ENCODE data around the gene PLAC8L1. TPM values are rescaled to one million over a fixed set of nuclear protein-coding genes. Genes with fewer than 3 reads are reported as not detected.
"Not testable (repeated sequence)": the region's sequence is repeated elsewhere in the genome, so short reads cannot be mapped to it uniquely, and the experiment has no call there.

PLAC8L1 gene, protein sequence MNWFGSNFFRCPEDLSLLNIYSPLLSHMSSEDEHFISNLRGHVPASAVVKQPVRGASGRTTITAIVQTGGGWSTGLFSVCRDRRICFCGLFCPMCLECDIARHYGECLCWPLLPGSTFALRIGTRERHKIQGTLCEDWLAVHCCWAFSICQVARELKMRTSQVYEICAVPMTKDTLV
- total RNA-seq (0.18 TPM), polyA plus RNA-seq (ENCODE audit: insufficient read depth in 1 of 8, insufficient read length in 8 of 8, low replicate concordance in 1 of 8) (1 to 10 TPM in 3 of 8 donors, under 1 TPM in 5; 0.41 to 1.3 (median 0.52) TPM)
- long read RNA-seq, donor 1 = 0 reads
- long read RNA-seq, donor 2 = 0 reads
- long read RNA-seq, donor 3 = 0 reads
- long read RNA-seq, donor 4 = 0 reads
- long read RNA-seq, donor 5 = 0 reads
- long read RNA-seq, donor 6 = 0 reads
- long read RNA-seq, donor 7 = 0 reads
- long read RNA-seq, donor 8 = 0 reads
- long read RNA-seq, donor 9 = 0 reads
- long read RNA-seq, donor 10 = 0 reads
- long read RNA-seq, donor 11 = 0 reads

GRCh38 chr5:146105477-146105876, at the start of gene PLAC8L1:
TSS of gene PLAC8L1 (minus strand) at chr5:146105577. CDS start at chr5:146104311, 1,266 bp downstream.
- no peak within 1 kb of the TSS for H3K27ac ChIP-seq (ENCODE audit: low read length)
- no CpG with 5 or more reads among the region's 2 CpGs for WGBS (ENCODE audit: insufficient coverage)

DNA sequence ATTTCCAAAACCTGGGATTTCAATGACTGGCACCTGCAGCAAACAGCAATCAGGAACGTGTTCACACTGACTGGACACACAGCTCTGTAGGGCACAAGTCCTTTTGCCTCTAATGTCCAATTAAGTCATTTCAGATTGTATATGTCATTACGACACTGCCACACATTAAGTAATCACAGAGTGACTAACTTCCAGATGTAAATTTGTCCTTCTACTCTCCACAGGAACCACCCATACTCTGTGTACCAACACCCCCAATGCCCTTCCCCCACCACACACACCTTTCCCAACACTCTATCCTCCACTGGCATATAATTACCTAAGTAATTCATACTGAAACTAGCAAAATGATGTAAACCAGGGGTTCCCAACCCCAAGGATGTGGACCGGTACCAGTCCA, 46.6 kb upstream of the PLAC8L1 start:
- peaks cover 39% of the 10 kb centered on the region for H3K36me3 ChIP-seq (ENCODE audit: control insufficient read depth, insufficient read depth, low read length)
- H3K27me3 ChIP-seq (ENCODE audit: control insufficient read depth, insufficient read depth, low read length) = no peaks in the 10 kb centered on the region
- DNase-seq = no peak
- no peak overlapping the region for H3K4me3 ChIP-seq (ENCODE audit: low read length)
- WGBS (ENCODE audit: insufficient coverage) = 67% methylated on average over 3 of the region's 3 CpGs
- no peaks in the 10 kb centered on the region for H3K4me1 ChIP-seq (ENCODE audit: control insufficient read depth, insufficient read depth, low read length)
- no peak overlapping the region for H3K27ac ChIP-seq (ENCODE audit: low read length)
- no peaks in the 10 kb centered on the region for H3K9me3 ChIP-seq (replicated peaks; ENCODE audit: control insufficient read depth, low read depth, low read length)

More at GRCh38 chr5:146105477-146105876, at the start of gene PLAC8L1:
- H3K4me3 ChIP-seq (ENCODE audit: low read length) = no peak within 1 kb of the TSS
- no peaks in the 10 kb centered on the region for H3K9me3 ChIP-seq (replicated peaks; ENCODE audit: control insufficient read depth, low read depth, low read length)
- no peaks in the 10 kb centered on the region for H3K4me1 ChIP-seq (ENCODE audit: control insufficient read depth, insufficient read depth, low read length)
- H3K36me3 ChIP-seq (ENCODE audit: control insufficient read depth, insufficient read depth, low read length) = peaks cover 3% of the 10 kb centered on the region
- no peaks in the 10 kb centered on the region for H3K27me3 ChIP-seq (ENCODE audit: control insufficient read depth, insufficient read depth, low read length)
- DNase-seq = no peak

DNA sequence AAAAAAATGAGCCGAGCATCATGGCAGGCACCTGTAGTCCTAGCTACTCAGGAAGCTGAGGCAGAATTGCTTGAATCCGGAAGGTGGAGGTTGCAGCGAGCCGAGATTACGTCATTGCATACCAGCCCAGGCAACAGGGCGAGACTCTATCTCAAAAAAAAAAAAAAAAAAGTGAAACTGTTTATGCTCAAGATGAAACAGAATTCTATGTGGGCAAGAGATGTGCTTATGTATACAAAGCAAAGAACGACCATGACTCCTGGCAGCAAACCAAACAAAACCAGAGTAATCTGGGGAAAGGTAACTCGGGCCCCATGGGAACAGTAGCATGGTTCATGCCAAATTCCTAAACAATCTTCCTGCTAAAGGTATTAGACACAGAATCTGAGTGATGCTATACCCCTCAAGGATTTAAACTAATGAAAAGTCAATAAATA, 32.6 kb upstream of the PLAC8L1 start:
- Histone ChIP-seq H3K36me3 (ENCODE audit: control insufficient read depth, insufficient read depth, low read length) (peaks cover 39% of the 10 kb centered on the region), H3K4me1 (ENCODE audit: control insufficient read depth, insufficient read depth, low read length) (no peaks in the 10 kb centered on the region), H3K9me3 (replicated peaks; ENCODE audit: control insufficient read depth, low read depth, low read length) (no peaks in the 10 kb centered on the region), H3K4me3 (ENCODE audit: low read length) (no peak overlapping the region), H3K27ac (ENCODE audit: low read length) (no peak overlapping the region), H3K27me3 (ENCODE audit: control insufficient read depth, insufficient read depth, low read length) (no peaks in the 10 kb centered on the region)
- DNase-seq = no peak
- WGBS (ENCODE audit: insufficient coverage) = 95% methylated on average over 4 of the region's 8 CpGs

GRCh38 chr5:146130440-146131045, 25.2 kb upstream of the PLAC8L1 start:
- Histone ChIP-seq H3K27me3 (ENCODE audit: control insufficient read depth, insufficient read depth, low read length) (no peaks in the 10 kb centered on the region), H3K9me3 (replicated peaks; ENCODE audit: control insufficient read depth, low read depth, low read length) (no peaks in the 10 kb centered on the region), H3K36me3 (ENCODE audit: control insufficient read depth, insufficient read depth, low read length) (peaks cover 26% of the 10 kb centered on the region), H3K4me1 (ENCODE audit: control insufficient read depth, insufficient read depth, low read length) (no peaks in the 10 kb centered on the region), H3K4me3 (ENCODE audit: low read length) (no peak overlapping the region), H3K27ac (ENCODE audit: low read length) (no peak overlapping the region)
- DNase-seq = peak; percentile 52
- no CpG with 5 or more reads among the region's 3 CpGs for WGBS (ENCODE audit: insufficient coverage)

DNA sequence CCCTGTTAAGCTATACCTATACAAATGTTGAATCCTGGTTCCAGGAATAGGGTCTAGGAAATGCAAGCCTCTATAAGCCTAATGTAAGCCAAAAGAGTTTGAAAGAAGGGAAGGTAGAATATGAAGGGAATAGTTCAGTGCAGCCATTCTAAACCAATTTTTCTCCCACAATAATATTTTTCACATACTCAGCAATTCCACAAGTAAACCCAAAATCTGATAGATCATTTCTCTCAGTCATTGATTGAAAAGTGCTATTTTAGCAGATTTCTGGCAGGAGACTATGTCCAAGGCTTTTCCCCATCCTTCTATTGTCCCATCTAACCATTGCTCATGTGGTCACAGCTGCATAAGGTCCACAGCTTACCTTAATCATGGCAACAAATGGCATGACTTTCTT, 20.7 kb upstream of the PLAC8L1 start:
- no peak for DNase-seq
- Histone ChIP-seq H3K27me3 (ENCODE audit: control insufficient read depth, insufficient read depth, low read length) (no peaks in the 10 kb centered on the region), H3K36me3 (ENCODE audit: control insufficient read depth, insufficient read depth, low read length) (peaks cover 27% of the 10 kb centered on the region), H3K4me3 (ENCODE audit: low read length) (no peak overlapping the region), H3K4me1 (ENCODE audit: control insufficient read depth, insufficient read depth, low read length) (no peaks in the 10 kb centered on the region), H3K9me3 (replicated peaks; ENCODE audit: control insufficient read depth, low read depth, low read length) (no peaks in the 10 kb centered on the region), H3K27ac (ENCODE audit: low read length) (no peak overlapping the region)

DNA sequence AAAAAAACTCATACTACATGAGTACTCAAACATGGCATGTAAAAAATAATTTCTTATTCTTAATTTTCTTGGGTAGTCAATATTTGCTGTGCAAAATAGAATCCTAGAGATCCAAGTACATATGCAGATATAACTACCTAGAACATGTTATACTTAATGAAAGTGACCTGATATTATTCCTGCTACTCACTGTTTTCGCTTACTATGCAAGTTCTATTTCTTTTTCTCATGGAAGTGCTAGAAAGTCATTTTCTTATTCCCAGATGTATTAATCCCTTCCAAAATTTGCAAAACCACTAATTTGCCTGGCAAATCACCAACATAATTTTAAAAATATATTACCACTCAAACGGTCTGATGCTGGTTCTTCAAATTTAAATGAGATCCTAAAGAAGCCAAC, 19.2 kb upstream of the PLAC8L1 start:
- DNase-seq = no peak
- no peaks in the 10 kb centered on the region for H3K27me3 ChIP-seq (ENCODE audit: control insufficient read depth, insufficient read depth, low read length)
- H3K4me1 ChIP-seq (ENCODE audit: control insufficient read depth, insufficient read depth, low read length) = no peaks in the 10 kb centered on the region
- 79% methylated on average over 2 of the region's 2 CpGs for WGBS (ENCODE audit: insufficient coverage)
- H3K27ac ChIP-seq (ENCODE audit: low read length) = no peak overlapping the region
- H3K36me3 ChIP-seq (ENCODE audit: control insufficient read depth, insufficient read depth, low read length) = peaks cover 30% of the 10 kb centered on the region
- H3K9me3 ChIP-seq (replicated peaks; ENCODE audit: control insufficient read depth, low read depth, low read length) = no peaks in the 10 kb centered on the region
- H3K4me3 ChIP-seq (ENCODE audit: low read length) = no peak overlapping the region

GRCh38 chr5:146121451-146121850, 16.1 kb upstream of the PLAC8L1 start:
- H3K4me3 ChIP-seq (ENCODE audit: low read length); H3K27ac ChIP-seq (ENCODE audit: low read length); H3K27me3 ChIP-seq (ENCODE audit: control insufficient read depth, insufficient read depth, low read length); DNase-seq; H3K4me1 ChIP-seq (ENCODE audit: control insufficient read depth, insufficient read depth, low read length); H3K9me3 ChIP-seq (replicated peaks; ENCODE audit: control insufficient read depth, low read depth, low read length): not testable (repeated sequence)
- peaks cover 27% of the 10 kb centered on the region for H3K36me3 ChIP-seq (ENCODE audit: control insufficient read depth, insufficient read depth, low read length)
- no CpG with 5 or more reads among the region's 1 CpG for WGBS (ENCODE audit: insufficient coverage)

- Histone ChIP-seq H3K4me3 (ENCODE audit: low read length) (no peak overlapping the region), H3K4me1 (ENCODE audit: control insufficient read depth, insufficient read depth, low read length) (no peaks in the 10 kb centered on the region), H3K9me3 (replicated peaks; ENCODE audit: control insufficient read depth, low read depth, low read length) (no peaks in the 10 kb centered on the region), H3K27me3 (ENCODE audit: control insufficient read depth, insufficient read depth, low read length) (no peaks in the 10 kb centered on the region), H3K36me3 (ENCODE audit: control insufficient read depth, insufficient read depth, low read length) (peaks cover 27% of the 10 kb centered on the region), H3K27ac (ENCODE audit: low read length) (no peak overlapping the region)
- no peak for DNase-seq
Observed at GRCh38 chr5:146118322-146118721, 12.9 kb upstream of the PLAC8L1 start.

DNA sequence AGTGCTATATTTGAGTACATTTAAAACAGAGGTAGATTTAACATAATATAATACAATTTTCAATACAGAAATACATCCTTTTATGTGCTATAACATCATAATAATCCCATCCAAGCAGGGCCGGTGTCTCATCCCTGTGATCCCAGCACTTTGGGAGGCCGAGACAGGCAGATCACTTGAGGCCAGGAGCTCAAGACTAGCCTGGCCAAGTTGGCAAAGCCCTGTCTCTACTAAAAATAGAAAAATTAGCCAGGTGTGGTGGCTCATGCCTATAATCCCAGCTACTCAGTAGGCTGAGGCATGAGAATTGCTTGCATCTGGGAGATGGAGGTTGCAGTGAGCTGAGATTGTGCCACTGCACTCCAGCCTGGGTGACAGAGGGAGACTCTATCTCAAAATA, 11.8 kb upstream of the PLAC8L1 start:
- H3K4me3 ChIP-seq (ENCODE audit: low read length); H3K4me1 ChIP-seq (ENCODE audit: control insufficient read depth, insufficient read depth, low read length); DNase-seq; H3K27me3 ChIP-seq (ENCODE audit: control insufficient read depth, insufficient read depth, low read length); H3K9me3 ChIP-seq (replicated peaks; ENCODE audit: control insufficient read depth, low read depth, low read length); H3K27ac ChIP-seq (ENCODE audit: low read length): not testable (repeated sequence)
- 92% methylated on average over 2 of the region's 2 CpGs for WGBS (ENCODE audit: insufficient coverage)
- H3K36me3 ChIP-seq (ENCODE audit: control insufficient read depth, insufficient read depth, low read length) = peaks cover 29% of the 10 kb centered on the region

DNA sequence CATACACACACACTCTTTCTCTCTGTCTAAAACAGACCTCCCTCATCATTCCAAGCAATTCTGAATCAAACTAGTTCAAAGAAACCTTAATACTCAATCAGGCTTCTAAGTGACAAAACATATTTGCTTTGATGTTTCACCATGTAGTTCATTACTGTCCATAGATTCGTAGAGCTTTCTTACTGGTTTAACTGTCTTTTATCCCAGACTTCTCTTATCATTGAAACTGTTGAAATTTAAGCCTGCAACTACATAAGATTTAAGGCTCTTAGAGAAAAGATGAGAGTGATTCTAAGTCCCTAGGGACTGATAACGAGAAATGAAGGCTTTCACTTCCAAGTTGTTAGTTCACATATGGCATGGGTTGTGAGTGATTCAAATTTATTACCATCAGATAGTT, 11.0 kb upstream of the PLAC8L1 start:
- no peak for DNase-seq
- Histone ChIP-seq H3K4me3 (ENCODE audit: low read length) (no peak overlapping the region), H3K36me3 (ENCODE audit: control insufficient read depth, insufficient read depth, low read length) (peaks cover 26% of the 10 kb centered on the region), H3K27me3 (ENCODE audit: control insufficient read depth, insufficient read depth, low read length) (no peaks in the 10 kb centered on the region), H3K4me1 (ENCODE audit: control insufficient read depth, insufficient read depth, low read length) (no peaks in the 10 kb centered on the region), H3K27ac (ENCODE audit: low read length) (no peak overlapping the region), H3K9me3 (replicated peaks; ENCODE audit: control insufficient read depth, low read depth, low read length) (no peaks in the 10 kb centered on the region)
- no CpG with 5 or more reads among the region's 2 CpGs for WGBS (ENCODE audit: insufficient coverage)
